Medulla oblongata (tissue), 1 donor: ENCODE results near the gene RASL11A.
"Not testable (repeated sequence)": the region's sequence is repeated elsewhere in the genome, so short reads cannot be mapped to it uniquely, and the experiment has no call there.

Experiments used
- DNase-seq: peaks from one replicate; pipeline ENCODE4 v3.0.0-alpha.2; 2015; ENCODE audit errors: extremely low spot score

Gene RASL11A

GRCh38 chr13:27269114-27269665, 1.4 kb upstream of the RASL11A start:
- no peak for DNase-seq

GRCh38 chr13:27271570-27272096, 1.0 kb downstream of the RASL11A start:
- DNase-seq, result no peak

GRCh38 chr13:27273658-27274425, 3.2 kb downstream of the RASL11A start:
- DNase-seq, result no peak

GRCh38 chr13:27274631-27275030, 4.0 kb downstream of the RASL11A start:
- no peak for DNase-seq

GRCh38 chr13:27276188-27276587, 5.6 kb downstream of the RASL11A start:
- no peak for DNase-seq

- DNase-seq, result no peak
These were observed 8.9 kb downstream of the RASL11A start for GRCh38 chr13:27279506-27279905.

- DNase-seq, result no peak
These were observed 9.5 kb downstream of the RASL11A start for GRCh38 chr13:27280009-27280656.

DNA sequence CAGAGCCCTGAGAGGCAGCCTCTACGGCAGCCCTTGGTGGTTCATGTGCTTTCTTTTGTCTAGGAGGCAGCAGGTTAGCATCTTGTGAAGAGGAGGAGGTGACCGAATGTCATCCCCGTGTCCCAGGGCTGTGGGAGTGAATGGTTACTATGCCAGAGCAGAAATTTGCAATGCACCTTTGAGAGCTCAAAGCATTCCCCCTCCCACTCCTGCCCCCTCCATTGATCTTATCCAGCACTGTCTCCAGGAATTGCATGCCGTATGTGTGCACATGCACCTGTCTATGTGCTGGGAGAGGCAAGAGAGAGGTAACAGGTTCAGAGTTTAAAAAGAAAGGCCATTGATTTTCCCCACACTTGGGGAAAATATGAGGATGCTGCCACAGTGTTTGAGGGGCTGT, 10.2 kb downstream of the RASL11A start:
- no peak for DNase-seq

DNA sequence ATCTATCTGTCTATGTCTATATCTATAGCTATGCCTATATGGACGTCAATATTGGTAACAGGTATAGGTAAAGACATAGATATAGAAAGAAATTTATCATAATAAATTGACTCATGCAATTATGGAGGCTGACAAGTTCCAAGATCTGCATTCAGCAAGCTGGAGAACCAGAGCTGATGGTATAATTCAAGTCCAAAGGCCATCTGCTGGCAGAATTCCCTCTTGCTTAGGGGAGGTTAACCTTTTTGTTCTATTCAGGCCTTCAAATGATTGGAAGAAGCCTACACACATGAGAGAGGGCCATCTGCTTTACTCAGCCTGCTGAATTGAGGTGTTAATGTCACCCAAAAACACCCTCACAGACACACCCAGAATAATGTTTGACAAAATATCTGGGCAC, 10.8 kb downstream of the RASL11A start:
- no peak for DNase-seq

GRCh38 chr13:27283906-27284493, 13.4 kb downstream of the RASL11A start:
- peak; percentile 70 for DNase-seq

DNA sequence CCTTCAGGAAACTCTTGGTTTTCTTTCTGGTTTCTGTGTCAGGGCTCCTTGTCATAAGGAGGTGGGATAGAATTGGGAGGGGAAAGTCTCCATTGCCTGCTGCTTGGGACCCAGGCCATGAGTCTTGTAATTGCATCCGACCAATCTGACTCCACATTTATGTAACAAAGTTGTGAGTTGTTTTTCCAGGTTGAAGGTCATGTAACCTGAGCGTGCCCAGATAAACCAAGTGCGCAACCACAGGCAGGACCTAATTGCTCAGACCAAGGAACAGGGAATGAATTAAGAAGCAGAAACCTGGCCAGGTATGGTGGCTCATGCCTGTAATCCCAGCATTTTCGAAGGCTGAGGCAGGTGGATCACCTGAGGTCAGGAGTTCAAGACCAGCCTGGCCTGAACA, 17.8 kb downstream of the RASL11A start:
- no peak for DNase-seq

GRCh38 chr13:27289011-27289665, 18.5 kb downstream of the RASL11A start:
- peak; percentile 83 for DNase-seq

GRCh38 chr13:27290715-27291114, 20.1 kb downstream of the RASL11A start:
- DNase-seq, result no peak

GRCh38 chr13:27291967-27292366, 21.3 kb downstream of the RASL11A start:
- not testable (repeated sequence) for DNase-seq

DNA sequence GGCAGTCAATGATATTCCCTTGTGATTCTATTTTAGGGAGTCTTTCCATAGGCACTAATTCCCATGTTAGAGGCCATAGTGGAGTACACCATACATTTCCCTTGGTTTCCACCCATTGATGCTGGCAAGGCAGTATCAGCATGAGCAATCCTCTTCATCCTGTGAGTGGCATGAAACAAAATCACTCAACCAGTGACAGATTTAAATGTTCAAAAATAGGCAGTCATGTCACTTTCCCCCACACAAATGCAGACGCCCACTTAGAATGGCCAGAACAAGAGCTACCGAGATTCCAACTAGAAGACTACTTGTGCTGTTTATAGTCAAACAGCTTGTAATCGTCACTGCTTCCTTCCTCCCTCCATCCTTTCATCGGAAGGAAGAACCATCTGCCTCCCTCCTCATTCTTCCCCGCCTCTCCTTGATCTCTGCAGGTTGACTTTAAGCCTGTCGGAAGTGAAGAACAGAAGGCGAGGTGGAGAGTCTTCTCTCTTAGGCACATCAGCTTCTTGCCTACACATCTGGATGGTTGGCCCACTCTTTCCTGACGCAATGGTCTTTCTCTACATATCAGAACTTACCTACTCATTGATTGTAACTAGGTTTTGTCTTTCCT, 22.6 kb downstream of the RASL11A start:
- no peak for DNase-seq

DNA sequence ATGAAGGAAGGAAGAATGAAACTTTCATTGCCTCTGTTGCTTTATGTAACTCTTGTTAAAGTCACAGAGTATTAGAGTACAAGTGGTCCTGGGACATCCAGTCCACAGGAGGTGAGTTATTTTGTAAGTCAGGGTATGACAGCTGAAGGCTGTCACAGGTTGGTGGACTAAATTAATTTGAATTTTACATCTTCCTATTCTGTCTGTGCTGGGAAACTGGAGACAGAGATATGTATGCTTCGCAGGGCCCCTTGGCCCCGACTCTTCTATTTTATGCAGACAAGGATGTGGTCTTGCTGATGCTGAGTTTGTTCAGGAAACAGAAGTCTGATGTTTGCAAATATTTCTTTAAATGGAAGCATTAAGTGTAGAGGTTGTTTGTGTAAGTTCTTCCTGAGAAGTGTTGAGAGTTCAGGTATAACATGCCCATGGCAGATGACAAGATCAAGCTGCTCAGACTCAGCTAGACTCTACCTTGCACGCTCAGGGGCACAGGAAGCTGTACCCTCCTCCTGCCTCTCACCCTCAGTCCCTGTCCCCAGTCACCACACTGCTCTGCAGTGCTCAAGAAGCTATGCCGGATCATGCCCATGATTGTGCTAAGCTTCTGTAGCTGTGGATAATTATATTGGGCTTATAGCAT, 23.4 kb downstream of the RASL11A start:
- DNase-seq, result no peak

DNA sequence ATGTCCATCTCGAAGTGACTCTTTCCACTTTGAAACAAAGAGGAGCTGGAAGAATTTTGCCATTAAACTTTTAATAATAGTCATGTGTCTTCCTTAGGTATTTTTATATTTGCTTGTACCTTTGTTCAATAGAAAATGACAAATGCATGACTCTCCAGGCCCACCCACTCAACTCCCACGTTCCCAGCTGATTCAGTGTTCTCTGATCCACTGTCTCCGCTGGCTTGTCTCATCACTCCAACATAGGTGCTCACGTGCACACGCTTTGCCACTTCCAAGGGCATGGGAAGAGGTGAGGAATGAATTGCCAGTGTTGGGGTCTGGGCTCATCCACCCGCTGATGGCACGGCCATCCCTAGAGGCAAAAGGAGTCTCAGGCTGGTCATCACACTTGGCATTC, 24.5 kb downstream of the RASL11A start:
- no peak for DNase-seq

GRCh38 chr13:27295660-27296059, 25.0 kb downstream of the RASL11A start:
- no peak for DNase-seq

DNA sequence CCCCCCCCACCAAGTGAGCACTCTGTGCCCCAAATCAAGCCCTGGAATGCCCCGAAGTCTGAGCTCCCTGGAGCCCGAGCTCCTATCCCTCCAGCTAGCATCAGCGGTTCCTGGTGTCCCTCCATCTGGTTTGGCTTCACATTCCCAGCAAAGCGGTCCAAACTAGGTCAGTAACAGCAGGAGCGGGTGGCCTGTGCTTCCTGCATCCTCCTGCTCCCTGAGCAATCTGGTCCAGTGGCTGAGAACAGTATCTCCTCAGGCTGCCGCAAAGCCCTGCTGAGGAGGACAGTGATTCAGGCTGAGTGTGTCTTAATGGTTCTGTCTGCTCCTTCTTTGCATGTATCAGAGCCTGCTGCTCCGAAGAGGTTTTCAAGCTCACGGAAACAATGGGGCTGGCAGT, 25.9 kb downstream of the RASL11A start:
- no peak for DNase-seq

DNA sequence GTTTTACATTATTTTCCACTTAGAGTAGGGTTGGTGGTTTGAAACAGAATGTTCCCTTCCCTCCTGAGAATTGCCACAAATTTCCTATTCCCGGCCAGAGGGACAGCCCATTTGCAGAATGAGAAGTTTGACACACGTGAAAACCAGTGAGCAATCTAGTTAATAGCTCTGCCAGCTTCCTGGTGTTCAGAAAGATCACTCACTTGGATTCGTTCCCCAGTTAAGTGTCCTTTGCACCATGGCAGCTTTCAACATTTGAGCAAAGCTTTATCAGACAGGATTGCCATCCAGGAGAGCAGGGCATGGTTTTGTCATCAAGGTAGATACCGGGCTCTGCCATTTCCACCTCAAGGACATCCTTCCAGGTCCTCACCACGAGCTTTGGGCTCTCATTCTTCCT, 28.2 kb downstream of the RASL11A start:
- DNase-seq, result no peak

- not testable (repeated sequence) for DNase-seq
These were observed 29.8 kb downstream of the RASL11A start for GRCh38 chr13:27300406-27300805.
